ENCODE results near the gene MEGF8. TPM values are rescaled to one million over a fixed set of nuclear protein-coding genes. Genes with fewer than 3 reads are reported as not detected.

Gene MEGF8
- total and polyA plus RNA-seq, 9 of the 15 experiments (the other 6 are each of a cell fraction or from before 2014, with no cell fraction given): 0.28 to 13.1 (median 3.0) TPM

GRCh38 chr19:42289556-42290041, 35.8 kb upstream of the MEGF8 start:
- Histone ChIP-seq H3K4me3 (no peak overlapping the region), H3K79me2 (ENCODE audit: control insufficient read depth, insufficient read depth, low read length) (peaks cover 23% of the 10 kb centered on the region), H3K4me1 (replicated peaks in 1 of 2; ENCODE audit: control insufficient read depth in 2 of 2, insufficient read depth in 2 of 2, low read length in 2 of 2) (peaks cover 16 to 89% of the 10 kb centered on the region in 2 experiments; a peak in 4 of 5 replicates), H3K9ac (ENCODE audit: insufficient read depth in 1 of 2, low read depth in 2 of 2, low read length in 2 of 2) (0 out of 4 replicates have a peak overlapping the region, but pooled peaks of 1 of the 2 experiments have one; percentile 35), H3K4me2 (ENCODE audit: insufficient read depth, low read length) (no peak overlapping the region), H3K36me3 (ENCODE audit: control insufficient read depth, insufficient read depth, low read length) (peaks cover 81% of the 10 kb centered on the region; the same call in 2 of the 3 replicates), H4K20me1 (replicated peaks; ENCODE audit: control insufficient read depth, insufficient read depth, low read length) (0 out of 2 replicates have a peak, but pooled peaks cover 7% of the 10 kb centered on the region), H2AFZ (ENCODE audit: low read depth, low read length) (no peak overlapping the region), H3K27ac (ENCODE audit: extremely low read depth, low read depth, low read length) (no peak overlapping the region), H3K27me3 (ENCODE audit: control insufficient read depth in 2 of 2, insufficient read depth in 2 of 2, low read length in 2 of 2) (no peaks in the 10 kb centered on the region), H3K9me3 (replicated peaks; ENCODE audit: control insufficient read depth, insufficient read depth, low read depth, low read length) (no peaks in the 10 kb centered on the region), H3K9me1 (ENCODE audit: control insufficient read depth, insufficient read depth, low read length) (no peaks in the 10 kb centered on the region)
- POLR2A ChIA-PET: interaction anchor here (1.8 kb wide), 1 partner anchor 13 kb away, joined by 6 read pairs; the partner anchor contains the start of genes PAFAH1B3 and PRR19
- no peak for FAIRE-seq
- CTCF ChIA-PET (ENCODE audit: low intra/inter-chr PET ratio): no interaction called here
- in situ Hi-C loops (cut with MboI): no loop called here
- TF ChIP-seq FOXJ2 (tag; IDR thresholded peaks at IDR 0.05) (no peak), POLR2H (tag; IDR thresholded peaks at IDR 0.05; ENCODE audit: low read depth) (no peak), FIP1L1 (IDR thresholded peaks at IDR 0.05; ENCODE audit: low read depth, low read length, poor library complexity, severe bottlenecking) (no peak), TRIM24 (IDR thresholded peaks at IDR 0.05) (no peak), PREB (CRISPR knock-in tag; IDR thresholded peaks at IDR 0.05) (no peak), YY1 (IDR thresholded peaks at IDR 0.05; ENCODE audit: borderline replicate concordance in 1 of 3, control insufficient read depth in 1 of 3, extremely low read depth in 1 of 3, insufficient read depth in 3 of 3, insufficient read length in 1 of 3, insufficient replicate concordance in 2 of 3, low read depth in 1 of 3, low read length in 2 of 3) (no peak), NCOA2 (IDR thresholded peaks at IDR 0.05; ENCODE audit: partially characterized antibody in 2 of 2) (no peak), ZNF140 (CRISPR knock-in tag; IDR thresholded peaks at IDR 0.05) (no peak), MLLT1 (IDR thresholded peaks at IDR 0.05) (no peak), ZNF449 (CRISPR knock-in tag; IDR thresholded peaks at IDR 0.05) (no peak), PHF20 (IDR thresholded peaks at IDR 0.05; ENCODE audit: partially characterized antibody) (no peak)
- DNase-seq (ENCODE audit: extremely low read depth in 1 of 4, low spot score in 3 of 4): no peak
- WGBS (ENCODE audit: insufficient coverage, low coverage, missing lambda C conversion rate): 89% methylated on average over 6 of the region's 8 CpGs
- ATAC-seq: no peak
- intact Hi-C loops (cut with micrococcal nuclease): no loop called here
- no TSS peak for BruUV-seq (replicated peaks)

All from K562 (cell line).